ENCODE measurements around the gene MAD2L1BP.
"Not testable (repeated sequence)": the region's sequence is repeated elsewhere in the genome, so short reads cannot be mapped to it uniquely, and the experiment has no call there.

MAD2L1BP gene, protein sequence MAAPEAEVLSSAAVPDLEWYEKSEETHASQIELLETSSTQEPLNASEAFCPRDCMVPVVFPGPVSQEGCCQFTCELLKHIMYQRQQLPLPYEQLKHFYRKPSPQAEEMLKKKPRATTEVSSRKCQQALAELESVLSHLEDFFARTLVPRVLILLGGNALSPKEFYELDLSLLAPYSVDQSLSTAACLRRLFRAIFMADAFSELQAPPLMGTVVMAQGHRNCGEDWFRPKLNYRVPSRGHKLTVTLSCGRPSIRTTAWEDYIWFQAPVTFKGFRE

GRCh38 chr6:43635387-43636307, at the start of gene MAD2L1BP:
MAD2L1BP (plus strand) TSS chr6:43635840; CDS start chr6:43635876, 36 bp downstream.
- peak; percentile 20 for DNase-seq

DNA sequence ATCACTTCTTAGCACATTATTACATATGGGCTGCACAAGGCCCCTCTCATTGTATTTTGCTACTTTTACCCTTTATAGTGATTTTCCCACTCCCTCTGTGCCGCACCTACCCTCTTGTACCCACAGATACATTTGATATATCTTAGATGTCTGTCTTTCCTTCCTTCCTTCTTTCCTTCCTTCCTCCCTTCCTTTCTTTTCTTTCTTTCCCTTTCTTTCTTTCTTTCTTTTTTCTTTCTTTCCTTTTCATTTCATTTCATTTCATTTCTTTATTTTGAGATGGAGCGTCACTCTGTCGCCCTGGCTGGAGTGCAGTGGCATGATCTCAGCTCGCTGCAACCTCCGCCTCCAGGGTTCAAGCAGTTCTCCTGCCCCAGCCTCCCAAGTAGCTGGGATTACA, 47.4 kb upstream of the MAD2L1BP start:
- no peak for DNase-seq

DNA sequence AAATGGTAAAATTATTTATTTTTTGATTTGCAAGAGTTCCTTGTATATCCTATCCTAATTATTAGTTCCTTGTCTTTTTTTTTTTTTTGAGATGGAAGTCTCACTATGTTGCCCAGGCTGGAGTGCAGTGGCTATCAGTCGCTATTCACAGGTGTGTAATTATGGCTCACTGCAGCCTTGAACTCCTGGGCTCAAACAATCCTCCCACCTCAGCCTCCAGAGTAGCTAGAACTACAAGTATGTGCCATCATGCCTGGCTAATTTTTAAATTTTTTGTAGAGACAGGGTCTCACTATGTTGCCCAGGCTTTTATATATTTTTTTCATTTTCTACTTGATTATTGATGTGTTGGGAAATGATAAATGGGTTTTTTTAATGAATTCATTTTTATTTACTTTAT, 46.1 kb upstream of the MAD2L1BP start:
- not testable (repeated sequence) for DNase-seq

GRCh38 chr6:43593938-43594337, 41.7 kb upstream of the MAD2L1BP start:
- no peak for DNase-seq

GRCh38 chr6:43600595-43600994, 35.0 kb upstream of the MAD2L1BP start:
- DNase-seq, result no peak

- DNase-seq, result no peak
These were observed 31.5 kb upstream of the MAD2L1BP start for GRCh38 chr6:43604174-43604573.

GRCh38 chr6:43606019-43606418, 29.6 kb upstream of the MAD2L1BP start:
- no peak for DNase-seq

GRCh38 chr6:43608310-43608763, 27.3 kb upstream of the MAD2L1BP start:
- DNase-seq, result peak; percentile 6

DNA sequence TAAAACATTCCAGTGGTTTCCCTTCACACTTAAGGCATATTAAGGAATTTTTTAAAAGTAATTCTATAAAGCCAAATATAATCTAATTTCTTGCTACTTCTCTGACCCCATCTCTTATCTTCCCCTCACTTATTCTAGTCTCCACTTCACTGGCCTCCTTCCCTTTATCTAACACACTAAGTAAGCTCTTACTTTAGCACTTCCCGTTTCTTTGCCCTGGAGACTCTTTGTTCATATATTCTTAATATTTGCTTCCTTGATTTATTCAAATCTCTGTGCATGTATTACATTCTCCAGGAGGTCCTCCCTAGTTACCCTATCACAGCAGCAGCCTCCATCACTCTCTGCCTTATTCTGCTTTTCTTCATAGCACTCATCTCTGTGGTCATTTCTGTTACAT, 26.8 kb upstream of the MAD2L1BP start:
- no peak for DNase-seq

GRCh38 chr6:43609402-43609801, 26.2 kb upstream of the MAD2L1BP start:
- DNase-seq, result no peak

- no peak for DNase-seq
These were observed 25.2 kb upstream of the MAD2L1BP start for GRCh38 chr6:43610431-43610830.

DNA sequence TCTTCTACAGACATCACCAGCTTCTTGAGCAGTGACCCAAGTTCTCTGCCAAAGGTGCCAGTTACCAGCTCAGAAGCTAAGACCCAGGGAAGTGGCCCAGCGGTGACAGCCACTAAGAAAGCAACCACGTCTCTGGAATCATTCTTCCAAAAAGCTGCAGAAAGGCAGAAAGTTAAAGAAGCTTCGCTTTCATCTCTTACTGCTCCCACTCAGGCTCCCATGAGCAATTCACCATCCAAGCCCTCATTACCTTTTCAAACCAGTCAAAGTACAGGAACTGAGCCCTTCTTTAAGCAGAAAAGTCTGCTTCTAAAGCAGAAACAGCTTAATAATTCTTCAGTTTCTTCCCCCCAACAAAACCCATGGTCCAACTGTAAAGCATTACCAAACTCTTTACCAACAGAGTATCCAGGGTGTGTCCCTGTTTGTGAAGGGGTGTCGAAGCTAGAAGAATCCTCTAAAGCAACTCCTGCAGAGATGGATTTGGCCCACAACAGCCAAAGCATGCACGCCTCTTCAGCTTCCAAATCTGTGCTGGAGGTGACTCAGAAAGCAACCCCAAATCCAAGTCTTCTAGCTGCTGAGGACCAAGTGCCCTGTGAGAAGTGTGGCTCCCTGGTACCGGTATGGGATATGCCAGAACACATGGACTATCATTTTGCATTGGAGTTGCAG, 21.8 kb upstream of the MAD2L1BP start:
- DNase-seq, result no peak

GRCh38 chr6:43614396-43614730, 21.3 kb upstream of the MAD2L1BP start:
- no peak for DNase-seq

DNA sequence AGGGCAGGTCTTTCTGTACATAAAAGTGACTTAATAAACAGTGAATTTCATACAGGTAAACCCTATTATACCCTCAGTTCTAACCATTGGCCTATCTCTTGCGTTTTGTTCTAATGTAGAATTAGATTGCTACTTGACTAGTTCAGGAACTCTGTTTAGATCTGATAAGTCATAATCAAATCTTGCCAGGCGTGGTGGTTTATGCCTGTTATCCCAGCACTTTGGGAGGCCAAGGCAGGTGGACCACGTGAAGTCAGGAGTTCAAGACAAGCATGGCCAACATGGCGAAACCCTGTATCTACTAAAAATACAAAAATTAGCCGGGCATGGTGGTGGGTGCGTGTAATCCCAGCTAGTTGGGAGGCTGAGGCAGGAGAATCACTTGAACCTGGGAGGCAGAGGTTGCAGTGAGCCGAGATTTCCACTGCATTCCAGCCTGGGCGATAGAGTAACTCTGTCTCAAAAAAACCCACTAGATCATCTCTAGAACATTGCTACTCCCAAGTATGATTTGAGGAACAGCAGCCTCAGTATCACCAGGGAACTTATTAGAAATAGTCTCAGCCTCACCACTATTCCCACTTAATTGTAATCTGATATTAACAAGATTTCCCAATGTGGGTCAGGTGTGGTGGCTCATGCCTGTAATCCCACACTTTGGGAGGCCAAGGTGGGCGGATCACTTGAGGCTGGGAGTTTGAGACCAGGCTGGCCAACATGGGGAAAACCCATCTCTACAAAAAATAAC, 18.7 kb upstream of the MAD2L1BP start:
- DNase-seq, result no peak

DNA sequence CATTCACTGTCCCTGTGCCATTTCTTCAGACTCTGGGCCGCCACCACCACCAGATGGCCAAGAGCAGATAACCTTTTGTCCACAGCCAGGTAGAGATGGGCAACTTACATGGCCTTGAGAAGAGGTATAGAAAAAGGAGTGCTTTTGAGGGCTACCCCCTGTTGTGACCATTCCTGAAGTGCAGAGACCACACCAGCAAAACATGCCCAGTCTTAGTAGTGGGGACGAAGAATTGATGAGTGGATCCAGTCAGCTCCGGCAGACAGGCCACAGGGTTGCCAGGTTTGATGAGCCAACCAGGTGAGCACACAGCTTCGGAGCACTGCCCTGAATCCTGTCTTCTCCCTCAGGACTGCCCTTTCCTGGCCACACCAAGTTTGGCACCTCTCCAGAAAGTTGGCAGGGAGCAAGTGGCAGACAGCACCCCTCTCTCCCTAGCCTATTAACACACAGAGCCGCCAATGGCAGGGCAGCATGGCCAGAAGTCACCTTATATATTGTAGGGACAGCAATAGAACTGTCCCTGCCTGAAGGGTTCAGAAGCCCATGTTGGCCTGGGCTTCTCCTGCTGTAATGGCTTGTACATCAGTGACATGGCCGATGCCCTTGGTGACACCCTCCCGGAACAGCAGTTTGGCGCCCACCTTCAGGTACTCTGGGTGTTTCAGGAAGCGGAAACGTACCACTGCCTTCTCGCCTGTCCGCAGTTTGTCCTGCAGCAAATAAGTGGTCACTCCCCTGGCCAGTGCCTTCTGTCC, 14.4 kb upstream of the MAD2L1BP start:
- DNase-seq, result no peak

- DNase-seq, result no peak
These were observed 13.8 kb upstream of the MAD2L1BP start for GRCh38 chr6:43621836-43622180.

GRCh38 chr6:43622541-43622940, 13.1 kb upstream of the MAD2L1BP start:
- no peak for DNase-seq

GRCh38 chr6:43623880-43624785, 11.5 kb upstream of the MAD2L1BP start:
- DNase-seq, result no peak

GRCh38 chr6:43624786-43625288, 10.8 kb upstream of the MAD2L1BP start:
- DNase-seq, result no peak

DNA sequence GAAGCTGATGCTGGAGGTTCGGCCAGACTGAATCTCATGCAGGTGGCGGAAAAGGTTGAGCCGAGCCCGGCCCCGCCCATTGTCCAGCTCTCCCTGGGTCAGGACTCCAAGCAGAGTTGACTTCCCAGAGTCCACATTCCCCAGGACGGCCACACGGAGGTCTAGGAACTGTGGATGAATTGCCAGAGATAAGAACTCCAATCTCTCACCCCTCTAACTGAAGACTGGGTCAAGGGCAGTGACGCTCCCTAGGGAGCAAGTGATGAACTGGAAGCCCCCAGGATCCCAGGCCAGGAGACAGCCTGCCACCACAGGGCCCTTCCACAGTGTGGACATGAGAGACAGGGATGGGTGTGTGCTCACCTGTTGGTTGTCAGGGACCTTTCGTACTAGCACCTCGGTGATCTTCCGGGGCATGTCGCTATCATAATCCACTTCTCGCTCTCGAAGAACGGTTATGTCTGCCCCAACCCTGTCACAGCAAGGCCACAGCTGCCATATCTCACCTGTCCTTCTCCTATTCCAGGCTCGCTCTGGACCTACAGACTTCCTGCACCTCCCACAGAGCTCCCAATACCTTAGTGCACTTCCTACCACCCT, 10.1 kb upstream of the MAD2L1BP start:
- no peak for DNase-seq
